Effector memory CD8-positive, alpha-beta T cell (primary cell): Measurements from ENCODE around the gene ATP2B3.

ENCODE experiments used
- ATAC-seq: fragments of 150-1000 bp; cut with Tn5 transposase; replicated peaks from 2 replicates; pipeline ENCODE4 v1.10.0; 2021; ENCODE audit warnings: mild to moderate bottlenecking, moderate library complexity
- DNase-seq, 3 experiments: peaks; one replicate each; pipeline ENCODE4 v3.0.0; 2021
- H3K27ac Mint-ChIP-seq, 2 donors: one replicate each; pipeline ENCODE4 v1.8.0; 2022; ENCODE audit warnings: mild to moderate bottlenecking in 2 of 2, mixed read lengths in 2 of 2, moderate library complexity in 2 of 2
- H3K27me3 Mint-ChIP-seq, 2 donors: one replicate each; pipeline ENCODE4 v1.8.0; 2022; ENCODE audit warnings: mixed read lengths in 2 of 2
- H3K36me3 Mint-ChIP-seq: one replicate; pipeline ENCODE4 v1.8.0; 2022; ENCODE audit warnings: mild to moderate bottlenecking, moderate library complexity, mixed read lengths; ENCODE audit not compliant: insufficient read depth
- H3K4me1 Mint-ChIP-seq, 2 donors: one replicate each; pipeline ENCODE4 v1.8.0; 2022; ENCODE audit warnings: low read depth in 2 of 2, mixed read lengths in 2 of 2
- H3K4me3 Mint-ChIP-seq, 2 donors: one replicate each; pipeline ENCODE4 v1.8.0; 2022; ENCODE audit warnings: mild to moderate bottlenecking in 2 of 2, mixed read lengths in 2 of 2, moderate library complexity in 2 of 2
- H3K9me3 Mint-ChIP-seq, 2 donors: one replicate each; pipeline ENCODE4 v1.8.0; 2022; ENCODE audit warnings: mixed read lengths in 2 of 2

Gene ATP2B3

DNA sequence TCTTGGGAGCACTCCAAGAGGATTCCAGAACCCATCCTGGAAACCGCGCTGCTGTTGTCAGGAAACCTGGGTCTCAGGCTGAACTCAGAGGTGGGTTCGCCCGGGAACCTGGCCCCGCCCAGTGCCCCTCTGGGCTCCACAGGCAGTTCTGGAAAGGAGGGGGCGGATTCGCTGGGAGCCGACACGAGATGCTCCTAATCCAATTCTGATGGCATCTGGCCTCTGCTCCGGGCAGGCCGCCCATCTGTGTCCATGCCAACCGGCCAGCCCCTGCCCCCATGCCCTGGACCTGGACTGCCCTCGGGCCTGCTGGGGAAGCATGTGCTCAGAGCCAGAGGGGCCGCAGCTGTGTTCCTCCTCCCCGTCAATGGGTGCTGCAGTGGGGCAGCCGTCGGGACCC lies 21.0 kb downstream of the ATP2B3 start:
- DNase-seq (no peak), ATAC-seq (no peak)
- no peaks in the 10 kb centered on the region for H3K4me1 Mint-ChIP-seq
- peaks cover 0 to 7% of the 10 kb centered on the region in 2 donors for H3K27me3 Mint-ChIP-seq
- no peaks in the 10 kb centered on the region for H3K9me3 Mint-ChIP-seq
- H3K4me3 Mint-ChIP-seq = no peak overlapping the region
- H3K36me3 Mint-ChIP-seq = no peaks in the 10 kb centered on the region
- H3K27ac Mint-ChIP-seq = no peak overlapping the region

DNA sequence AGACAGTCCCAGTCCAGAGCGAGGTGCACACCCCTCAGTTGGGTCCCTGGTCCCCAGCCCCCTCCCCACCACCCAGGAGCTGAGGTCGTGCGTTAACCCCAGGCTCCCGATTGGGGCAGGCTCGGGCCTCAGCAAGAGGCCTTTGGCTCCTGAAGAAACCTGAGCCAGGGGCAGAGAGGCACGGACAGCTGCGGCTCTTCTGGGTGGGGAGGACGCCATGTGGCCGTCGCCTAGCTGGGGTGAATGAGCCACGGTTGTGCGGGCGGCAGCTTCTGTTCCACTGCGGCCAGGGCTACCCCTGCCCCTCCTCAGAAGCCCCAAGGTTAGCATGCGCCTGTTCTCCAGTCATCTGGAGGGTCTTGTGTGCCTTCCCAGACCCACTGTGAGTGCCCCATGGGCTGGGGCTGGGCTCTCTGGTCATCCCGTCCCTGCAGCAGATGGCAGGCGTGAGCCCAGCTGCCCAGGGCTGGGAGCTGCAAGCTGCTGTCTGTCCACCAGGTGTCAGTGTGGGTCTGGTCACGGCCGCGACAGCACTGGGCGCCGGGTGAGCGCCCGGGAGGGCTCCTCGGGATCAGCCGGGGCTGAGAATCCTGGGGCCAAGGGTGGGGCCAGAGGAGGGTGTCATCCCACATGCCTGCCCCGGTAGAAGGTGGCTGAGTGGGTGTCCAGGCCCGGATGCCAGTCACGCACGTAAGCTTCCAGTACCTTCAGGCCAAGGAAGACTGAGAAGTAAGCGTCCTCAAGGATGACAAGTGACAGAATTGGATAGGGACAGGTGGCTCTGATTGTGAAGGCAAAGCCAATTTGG lies 21.9 kb downstream of the ATP2B3 start:
- H3K27me3 Mint-ChIP-seq = peaks cover 0 to 7% of the 10 kb centered on the region in 2 donors
- H3K9me3 Mint-ChIP-seq = no peaks in the 10 kb centered on the region
- DNase-seq (peak; percentile 46 to 52 (median 46)), ATAC-seq (peak; percentile 80)
- no peaks in the 10 kb centered on the region for H3K36me3 Mint-ChIP-seq
- no peak overlapping the region for H3K27ac Mint-ChIP-seq
- no peak overlapping the region for H3K4me3 Mint-ChIP-seq
- H3K4me1 Mint-ChIP-seq = no peaks in the 10 kb centered on the region

DNA sequence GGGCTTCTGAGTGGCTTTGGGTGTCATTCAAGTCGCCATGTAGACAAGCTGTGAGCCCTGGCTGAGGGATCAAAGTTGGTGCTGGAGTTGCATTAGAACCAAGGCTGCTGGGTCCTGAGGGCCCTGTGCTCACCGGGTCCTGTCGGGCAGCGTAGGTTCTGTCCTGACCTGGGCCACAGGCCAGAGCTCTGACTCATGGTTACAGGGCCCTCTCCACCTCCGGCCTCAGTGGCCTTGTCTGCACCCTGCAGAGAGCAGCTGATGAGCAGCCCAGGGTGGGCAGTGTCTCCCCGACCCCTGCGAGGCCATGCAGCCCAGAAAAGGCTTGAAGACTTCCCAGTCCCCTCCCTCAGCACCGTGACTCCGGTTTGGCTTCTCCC lies 22.5 kb downstream of the ATP2B3 start:
- H3K27ac Mint-ChIP-seq = no peak overlapping the region
- DNase-seq = no peak
- no peaks in the 10 kb centered on the region for H3K9me3 Mint-ChIP-seq
- H3K4me1 Mint-ChIP-seq = no peaks in the 10 kb centered on the region
- H3K4me3 Mint-ChIP-seq = no peak overlapping the region
- H3K36me3 Mint-ChIP-seq = no peaks in the 10 kb centered on the region
- H3K27me3 Mint-ChIP-seq = peaks cover 0 to 7% of the 10 kb centered on the region in 2 donors
- ATAC-seq = no peak

DNA sequence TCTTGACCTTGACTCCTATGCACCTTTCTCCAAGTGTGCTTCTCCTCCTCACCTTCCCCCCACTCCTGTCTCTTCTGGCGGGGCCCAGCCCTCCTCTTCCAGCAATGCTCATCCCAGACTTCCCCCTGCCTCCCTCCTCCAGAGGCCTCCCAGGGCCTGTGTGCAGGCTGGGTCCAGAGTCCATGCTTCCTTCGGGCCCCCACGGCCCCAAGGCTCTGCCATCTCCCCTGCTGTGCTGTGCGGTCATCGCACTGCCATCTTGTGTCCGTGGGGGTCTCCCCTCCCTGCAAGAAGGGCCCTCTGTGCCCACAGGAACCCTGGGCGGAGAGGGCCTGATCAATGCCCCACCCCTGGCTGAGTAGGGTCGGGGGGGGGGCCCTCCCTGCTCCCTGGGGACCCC lies 27.3 kb downstream of the ATP2B3 start:
- Mint-ChIP-seq H3K9me3 (no peaks in the 10 kb centered on the region), H3K4me1 (no peaks in the 10 kb centered on the region), H3K27ac (no peak overlapping the region), H3K36me3 (no peaks in the 10 kb centered on the region), H3K4me3 (no peak overlapping the region), H3K27me3 (peaks cover 0 to 41% of the 10 kb centered on the region in 2 donors)
- ATAC-seq (no peak), DNase-seq (no peak)

DNA sequence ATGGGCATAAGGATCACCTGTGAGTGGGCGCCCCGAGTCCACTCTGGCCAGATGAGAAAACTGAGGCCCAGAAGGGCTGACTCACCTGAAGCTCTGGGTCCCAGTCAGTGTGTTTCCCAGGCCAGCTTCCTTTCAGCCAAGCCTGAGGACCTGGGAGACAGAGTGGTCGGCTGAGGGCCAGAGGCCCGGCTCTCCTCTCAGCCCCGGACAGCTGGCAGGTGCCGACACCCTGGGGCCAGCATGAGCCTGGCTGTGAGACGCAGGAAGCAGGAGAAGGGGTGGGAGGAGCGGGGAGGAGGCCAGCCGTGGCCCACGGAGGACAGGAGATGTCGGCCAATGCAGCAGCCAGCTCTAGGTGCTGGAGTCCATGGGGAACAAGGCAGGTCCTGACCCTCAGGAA lies 28.9 kb downstream of the ATP2B3 start:
- no peak for DNase-seq
- H3K27ac Mint-ChIP-seq = no peak overlapping the region
- peaks cover 0 to 34% of the 10 kb centered on the region in 2 donors for H3K27me3 Mint-ChIP-seq
- no peak overlapping the region for H3K4me3 Mint-ChIP-seq
- H3K4me1 Mint-ChIP-seq = no peaks in the 10 kb centered on the region
- H3K9me3 Mint-ChIP-seq = no peaks in the 10 kb centered on the region
- no peaks in the 10 kb centered on the region for H3K36me3 Mint-ChIP-seq
- no peak for ATAC-seq

GRCh38 chrX:153547195-153547594 lies 29.8 kb downstream of the ATP2B3 start:
- no peak overlapping the region for H3K27ac Mint-ChIP-seq
- H3K9me3 Mint-ChIP-seq = no peaks in the 10 kb centered on the region
- ATAC-seq (no peak), DNase-seq (no peak)
- H3K4me1 Mint-ChIP-seq = no peaks in the 10 kb centered on the region
- H3K4me3 Mint-ChIP-seq = no peak overlapping the region
- H3K36me3 Mint-ChIP-seq = no peaks in the 10 kb centered on the region
- H3K27me3 Mint-ChIP-seq = peaks cover 0 to 34% of the 10 kb centered on the region in 2 donors

DNA sequence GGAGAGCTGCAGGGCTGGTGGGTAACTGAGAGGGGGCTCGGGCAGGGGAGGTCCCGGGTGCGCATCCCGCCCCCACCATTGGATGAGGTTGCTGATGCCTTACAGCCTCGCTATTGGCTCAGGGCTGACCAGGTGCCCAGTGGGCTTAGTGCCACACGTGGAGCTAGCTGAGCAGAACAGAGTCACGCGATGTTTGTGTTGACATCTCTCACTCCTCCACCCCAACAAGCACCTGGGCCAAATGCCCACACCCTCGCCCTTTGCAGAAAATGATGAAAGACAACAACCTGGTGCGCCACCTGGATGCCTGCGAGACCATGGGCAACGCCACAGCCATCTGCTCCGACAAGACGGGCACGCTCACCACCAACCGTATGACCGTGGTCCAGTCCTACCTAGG lies 31.8 kb downstream of the ATP2B3 start:
- Mint-ChIP-seq H3K27ac (no peak overlapping the region), H3K36me3 (no peaks in the 10 kb centered on the region), H3K4me3 (no peak overlapping the region), H3K4me1 (no peaks in the 10 kb centered on the region), H3K27me3 (peaks cover 0 to 34% of the 10 kb centered on the region in 2 donors), H3K9me3 (no peaks in the 10 kb centered on the region)
- DNase-seq (no peak), ATAC-seq (no peak)

- DNase-seq = no peak
- Mint-ChIP-seq H3K27ac (no peak overlapping the region), H3K4me1 (no peaks in the 10 kb centered on the region), H3K27me3 (peaks cover 0 to 34% of the 10 kb centered on the region in 2 donors), H3K36me3 (no peaks in the 10 kb centered on the region), H3K9me3 (no peaks in the 10 kb centered on the region), H3K4me3 (no peak overlapping the region)
- no peak for ATAC-seq
These were observed 32.4 kb downstream of the ATP2B3 start for GRCh38 chrX:153549807-153550206.

- no peaks in the 10 kb centered on the region for H3K4me1 Mint-ChIP-seq
- DNase-seq (no peak), ATAC-seq (no peak)
- H3K4me3 Mint-ChIP-seq = no peak overlapping the region
- no peaks in the 10 kb centered on the region for H3K9me3 Mint-ChIP-seq
- no peaks in the 10 kb centered on the region for H3K36me3 Mint-ChIP-seq
- peaks cover 0 to 36% of the 10 kb centered on the region in 2 donors for H3K27me3 Mint-ChIP-seq
- H3K27ac Mint-ChIP-seq = no peak overlapping the region
These were observed 33.7 kb downstream of the ATP2B3 start for GRCh38 chrX:153551135-153551534.

DNA sequence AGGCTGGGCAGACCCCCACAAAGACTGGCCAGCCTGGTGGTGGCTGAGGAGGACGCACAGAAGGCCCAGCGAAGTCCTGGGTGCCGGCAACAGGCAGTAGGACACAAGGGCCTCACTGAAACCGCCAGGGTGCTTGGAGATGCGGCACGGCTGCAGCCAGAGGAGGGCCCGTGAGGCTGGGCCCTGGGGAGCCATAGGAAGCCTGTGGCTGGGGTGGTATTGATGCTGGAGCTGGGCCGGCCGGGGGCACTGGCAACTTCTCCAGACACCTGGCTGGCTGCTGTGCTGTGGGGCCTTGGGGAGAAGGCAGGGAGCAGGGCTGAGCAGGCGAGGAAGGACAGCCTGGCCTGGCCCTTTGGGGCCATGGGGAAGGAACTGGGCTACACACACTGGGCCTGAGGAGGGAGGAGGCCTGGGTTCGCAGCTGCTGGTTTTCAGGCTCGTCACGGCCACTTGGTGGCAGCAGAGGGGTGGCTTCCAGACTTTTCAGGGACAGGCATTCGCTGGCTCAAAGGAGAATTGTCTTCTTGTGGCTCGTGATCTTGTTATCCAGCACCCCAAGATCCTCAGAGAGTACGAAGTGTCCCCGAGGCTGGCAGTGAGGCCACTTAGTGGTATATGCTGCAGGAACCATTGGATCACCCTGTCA lies 37.2 kb downstream of the ATP2B3 start:
- Mint-ChIP-seq H3K27ac (no peak overlapping the region), H3K36me3 (no peaks in the 10 kb centered on the region), H3K9me3 (no peaks in the 10 kb centered on the region), H3K27me3 (peaks cover 0 to 9% of the 10 kb centered on the region in 2 donors), H3K4me1 (no peaks in the 10 kb centered on the region), H3K4me3 (no peak overlapping the region)
- ATAC-seq = peak; percentile 54
- peak; percentile 29 to 54 (median 30) for DNase-seq

DNA sequence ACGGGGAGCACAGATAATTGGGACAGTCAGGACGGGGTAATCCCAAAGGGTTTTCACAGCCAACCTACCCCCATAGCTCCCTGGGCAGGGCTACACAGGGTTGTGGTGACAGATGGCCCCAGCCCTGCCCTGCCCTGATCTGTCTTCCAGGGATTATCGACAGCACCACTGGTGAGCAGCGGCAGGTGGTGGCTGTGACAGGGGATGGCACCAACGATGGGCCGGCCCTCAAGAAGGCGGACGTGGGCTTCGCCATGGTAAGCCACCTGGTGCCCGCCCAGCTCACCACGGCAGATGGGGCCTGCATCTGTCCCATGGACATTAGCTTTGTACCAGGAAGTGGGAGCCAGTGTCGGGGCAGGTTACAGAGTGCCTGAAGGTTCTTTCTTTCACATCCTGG lies 39.3 kb downstream of the ATP2B3 start:
- no peaks in the 10 kb centered on the region for H3K9me3 Mint-ChIP-seq
- H3K27me3 Mint-ChIP-seq = peaks cover 0 to 15% of the 10 kb centered on the region in 2 donors
- DNase-seq (no peak), ATAC-seq (no peak)
- no peak overlapping the region for H3K4me3 Mint-ChIP-seq
- H3K27ac Mint-ChIP-seq = no peak overlapping the region
- H3K36me3 Mint-ChIP-seq = no peaks in the 10 kb centered on the region
- no peaks in the 10 kb centered on the region for H3K4me1 Mint-ChIP-seq

DNA sequence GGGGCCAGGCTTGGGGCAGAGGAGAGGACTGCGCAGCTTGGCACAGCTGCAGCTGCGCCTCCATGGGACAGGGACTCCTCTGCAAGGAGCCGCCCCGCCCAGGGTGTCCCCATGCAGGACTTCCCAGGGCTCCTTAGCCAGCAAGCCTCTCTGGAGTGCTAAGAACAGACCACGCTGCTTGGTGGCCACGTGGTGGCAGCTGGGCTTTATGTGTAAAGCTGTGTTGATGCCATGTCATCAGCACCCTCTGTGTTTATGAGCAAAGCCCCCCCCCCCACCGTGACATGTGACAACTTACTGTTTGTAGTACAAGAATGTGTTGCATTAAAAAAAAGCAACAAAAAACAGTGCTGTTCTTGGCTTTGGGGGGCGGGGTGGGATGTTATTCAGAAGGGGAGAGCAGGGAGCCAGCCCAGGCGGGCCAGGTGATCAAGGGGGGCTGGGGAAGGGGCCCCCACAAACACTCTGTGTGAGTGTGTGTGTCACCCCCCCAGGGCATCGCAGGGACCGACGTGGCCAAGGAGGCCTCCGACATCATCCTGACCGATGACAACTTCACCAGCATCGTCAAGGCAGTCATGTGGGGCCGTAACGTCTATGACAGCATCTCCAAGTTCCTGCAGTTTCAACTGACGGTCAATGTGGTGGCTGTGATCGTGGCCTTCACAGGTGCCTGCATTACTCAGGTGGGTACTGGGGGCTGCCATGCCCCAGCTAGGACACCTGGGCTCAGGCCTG lies 40.3 kb downstream of the ATP2B3 start:
- ATAC-seq (no peak), DNase-seq (no peak)
- H3K27ac Mint-ChIP-seq = no peak overlapping the region
- no peaks in the 10 kb centered on the region for H3K36me3 Mint-ChIP-seq
- no peaks in the 10 kb centered on the region for H3K9me3 Mint-ChIP-seq
- peaks cover 0 to 15% of the 10 kb centered on the region in 2 donors for H3K27me3 Mint-ChIP-seq
- no peaks in the 10 kb centered on the region for H3K4me1 Mint-ChIP-seq
- no peak overlapping the region for H3K4me3 Mint-ChIP-seq

GRCh38 chrX:153560000-153560399 lies 42.6 kb downstream of the ATP2B3 start:
- ATAC-seq (no peak), DNase-seq (no peak)
- H3K4me1 Mint-ChIP-seq = no peaks in the 10 kb centered on the region
- H3K36me3 Mint-ChIP-seq = no peaks in the 10 kb centered on the region
- H3K27ac Mint-ChIP-seq = no peak overlapping the region
- no peak overlapping the region for H3K4me3 Mint-ChIP-seq
- H3K27me3 Mint-ChIP-seq = peaks cover 0 to 15% of the 10 kb centered on the region in 2 donors
- no peaks in the 10 kb centered on the region for H3K9me3 Mint-ChIP-seq

DNA sequence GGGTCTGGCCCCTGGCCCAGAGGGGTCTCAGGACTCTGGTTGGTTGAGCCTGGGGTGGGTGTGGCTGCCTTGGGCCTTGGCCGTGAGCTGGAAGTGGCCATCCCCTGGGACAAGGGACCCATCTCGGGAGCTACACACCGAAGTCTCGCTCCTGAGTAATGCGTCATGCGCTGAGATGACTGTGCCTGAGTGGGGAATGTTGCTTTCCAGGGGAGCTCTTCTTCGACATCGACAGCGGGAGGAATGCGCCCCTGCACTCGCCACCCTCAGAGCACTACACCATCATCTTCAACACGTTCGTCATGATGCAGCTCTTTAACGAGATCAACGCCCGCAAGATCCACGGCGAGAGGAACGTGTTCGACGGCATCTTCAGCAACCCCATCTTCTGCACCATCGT lies 43.0 kb downstream of the ATP2B3 start:
- Mint-ChIP-seq H3K27me3 (peaks cover 0 to 11% of the 10 kb centered on the region in 2 donors), H3K4me1 (no peaks in the 10 kb centered on the region), H3K9me3 (no peaks in the 10 kb centered on the region), H3K27ac (no peak overlapping the region), H3K36me3 (no peaks in the 10 kb centered on the region), H3K4me3 (no peak overlapping the region)
- ATAC-seq (no peak), DNase-seq (no peak)
